ENCODE measurements around the gene KLHDC10. TPM values are rescaled to one million over a fixed set of nuclear protein-coding genes. Genes with fewer than 3 reads are reported as not detected.

Gene KLHDC10
- total and polyA plus RNA-seq, 2 of the 13 experiments (the other 11 are each of a cell fraction or from before 2014, with no cell fraction given), result 11.9 to 21.6 TPM

DNA sequence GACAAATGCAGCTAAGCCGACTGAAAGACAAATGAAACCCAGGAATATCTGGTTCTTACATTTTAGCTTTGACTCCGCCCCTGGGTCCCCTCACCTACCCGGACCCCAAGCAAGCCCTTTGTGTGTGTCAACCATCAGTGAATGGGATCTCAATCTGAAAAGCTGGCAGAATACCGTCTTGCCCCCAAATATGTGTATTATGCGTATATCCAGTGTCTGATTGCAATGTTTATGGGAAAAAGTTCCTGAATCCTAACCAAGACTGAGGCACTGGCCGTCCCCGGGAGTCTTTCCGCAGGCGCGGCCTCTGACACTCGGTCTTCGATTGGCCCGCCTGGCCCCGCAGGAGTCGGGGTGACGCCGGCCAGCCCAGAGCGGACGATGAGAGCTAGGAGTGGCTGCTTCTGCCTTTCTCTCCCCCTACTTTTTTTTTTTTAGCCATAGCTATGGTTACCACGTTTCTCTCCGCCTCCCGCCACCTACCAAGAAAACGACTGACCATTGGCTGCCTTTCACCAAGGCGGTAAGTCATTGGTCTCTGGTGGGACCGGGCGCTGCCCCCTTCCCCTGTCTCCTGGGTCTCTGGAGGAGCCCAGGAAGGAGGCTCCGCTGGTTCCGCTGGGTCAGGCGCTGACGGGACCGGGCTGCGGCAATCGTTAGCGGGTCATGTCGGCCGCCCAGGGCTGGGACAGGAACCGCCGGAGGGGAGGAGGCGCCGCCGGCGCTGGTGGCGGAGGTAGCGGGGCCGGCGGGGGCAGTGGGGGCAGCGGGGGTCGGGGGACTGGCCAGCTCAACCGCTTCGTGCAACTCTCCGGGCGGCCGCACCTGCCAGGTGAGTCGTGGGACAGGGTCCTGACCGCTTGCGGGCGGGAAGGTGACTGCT lies at the start of gene KLHDC10 (continued):
- TF ChIP-seq, protein P1, sequence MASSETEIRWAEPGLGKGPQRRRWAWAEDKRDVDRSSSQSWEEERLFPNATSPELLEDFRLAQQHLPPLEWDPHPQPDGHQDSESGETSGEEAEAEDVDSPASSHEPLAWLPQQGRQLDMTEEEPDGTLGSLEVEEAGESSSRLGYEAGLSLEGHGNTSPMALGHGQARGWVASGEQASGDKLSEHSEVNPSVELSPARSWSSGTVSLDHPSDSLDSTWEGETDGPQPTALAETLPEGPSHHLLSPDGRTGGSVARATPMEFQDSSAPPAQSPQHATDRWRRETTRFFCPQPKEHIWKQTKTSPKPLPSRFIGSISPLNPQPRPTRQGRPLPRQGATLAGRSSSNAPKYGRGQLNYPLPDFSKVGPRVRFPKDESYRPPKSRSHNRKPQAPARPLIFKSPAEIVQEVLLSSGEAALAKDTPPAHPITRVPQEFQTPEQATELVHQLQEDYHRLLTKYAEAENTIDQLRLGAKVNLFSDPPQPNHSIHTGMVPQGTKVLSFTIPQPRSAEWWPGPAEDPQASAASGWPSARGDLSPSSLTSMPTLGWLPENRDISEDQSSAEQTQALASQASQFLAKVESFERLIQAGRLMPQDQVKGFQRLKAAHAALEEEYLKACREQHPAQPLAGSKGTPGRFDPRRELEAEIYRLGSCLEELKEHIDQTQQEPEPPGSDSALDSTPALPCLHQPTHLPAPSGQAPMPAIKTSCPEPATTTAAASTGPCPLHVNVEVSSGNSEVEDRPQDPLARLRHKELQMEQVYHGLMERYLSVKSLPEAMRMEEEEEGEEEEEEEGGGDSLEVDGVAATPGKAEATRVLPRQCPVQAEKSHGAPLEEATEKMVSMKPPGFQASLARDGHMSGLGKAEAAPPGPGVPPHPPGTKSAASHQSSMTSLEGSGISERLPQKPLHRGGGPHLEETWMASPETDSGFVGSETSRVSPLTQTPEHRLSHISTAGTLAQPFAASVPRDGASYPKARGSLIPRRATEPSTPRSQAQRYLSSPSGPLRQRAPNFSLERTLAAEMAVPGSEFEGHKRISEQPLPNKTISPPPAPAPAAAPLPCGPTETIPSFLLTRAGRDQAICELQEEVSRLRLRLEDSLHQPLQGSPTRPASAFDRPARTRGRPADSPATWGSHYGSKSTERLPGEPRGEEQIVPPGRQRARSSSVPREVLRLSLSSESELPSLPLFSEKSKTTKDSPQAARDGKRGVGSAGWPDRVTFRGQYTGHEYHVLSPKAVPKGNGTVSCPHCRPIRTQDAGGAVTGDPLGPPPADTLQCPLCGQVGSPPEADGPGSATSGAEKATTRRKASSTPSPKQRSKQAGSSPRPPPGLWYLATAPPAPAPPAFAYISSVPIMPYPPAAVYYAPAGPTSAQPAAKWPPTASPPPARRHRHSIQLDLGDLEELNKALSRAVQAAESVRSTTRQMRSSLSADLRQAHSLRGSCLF (CRISPR knock-in tag; IDR thresholded peaks at IDR 0.05; ENCODE audit: borderline replicate concordance), result no peak
- TF ChIP-seq, protein P2, sequence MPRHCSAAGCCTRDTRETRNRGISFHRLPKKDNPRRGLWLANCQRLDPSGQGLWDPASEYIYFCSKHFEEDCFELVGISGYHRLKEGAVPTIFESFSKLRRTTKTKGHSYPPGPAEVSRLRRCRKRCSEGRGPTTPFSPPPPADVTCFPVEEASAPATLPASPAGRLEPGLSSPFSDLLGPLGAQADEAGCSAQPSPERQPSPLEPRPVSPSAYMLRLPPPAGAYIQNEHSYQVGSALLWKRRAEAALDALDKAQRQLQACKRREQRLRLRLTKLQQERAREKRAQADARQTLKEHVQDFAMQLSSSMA (CRISPR knock-in tag; IDR thresholded peaks at IDR 0.05), result no peak
- TF ChIP-seq FOSL1 (CRISPR knock-in tag; IDR thresholded peaks at IDR 0.05; ENCODE audit: borderline replicate concordance) (no peak), BHLHE40 (IDR thresholded peaks at IDR 0.05; ENCODE audit: low read length) (no peak; the same call in 1 of the 2 replicates), ZNF546 (CRISPR knock-in tag; conservative IDR thresholded peaks at IDR 0.05) (0 out of 2 replicates have a peak, but pooled peaks have one; percentile 37), AKAP8 (CRISPR knock-in tag; IDR thresholded peaks at IDR 0.05) (no peak), RBAK (CRISPR knock-in tag; IDR thresholded peaks at IDR 0.05) (0 out of 2 replicates have a peak, but pooled peaks have one; percentile 39), ZNF749 (CRISPR knock-in tag; IDR thresholded peaks at IDR 0.05; ENCODE audit: borderline replicate concordance) (no peak)
- TF ChIP-seq, protein P3, sequence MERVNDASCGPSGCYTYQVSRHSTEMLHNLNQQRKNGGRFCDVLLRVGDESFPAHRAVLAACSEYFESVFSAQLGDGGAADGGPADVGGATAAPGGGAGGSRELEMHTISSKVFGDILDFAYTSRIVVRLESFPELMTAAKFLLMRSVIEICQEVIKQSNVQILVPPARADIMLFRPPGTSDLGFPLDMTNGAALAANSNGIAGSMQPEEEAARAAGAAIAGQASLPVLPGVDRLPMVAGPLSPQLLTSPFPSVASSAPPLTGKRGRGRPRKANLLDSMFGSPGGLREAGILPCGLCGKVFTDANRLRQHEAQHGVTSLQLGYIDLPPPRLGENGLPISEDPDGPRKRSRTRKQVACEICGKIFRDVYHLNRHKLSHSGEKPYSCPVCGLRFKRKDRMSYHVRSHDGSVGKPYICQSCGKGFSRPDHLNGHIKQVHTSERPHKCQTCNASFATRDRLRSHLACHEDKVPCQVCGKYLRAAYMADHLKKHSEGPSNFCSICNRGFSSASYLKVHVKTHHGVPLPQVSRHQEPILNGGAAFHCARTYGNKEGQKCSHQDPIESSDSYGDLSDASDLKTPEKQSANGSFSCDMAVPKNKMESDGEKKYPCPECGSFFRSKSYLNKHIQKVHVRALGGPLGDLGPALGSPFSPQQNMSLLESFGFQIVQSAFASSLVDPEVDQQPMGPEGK (CRISPR knock-in tag; IDR thresholded peaks at IDR 0.05), result peak; percentile 55; the same call in 1 of the 2 replicates
- TF ChIP-seq, protein P4, sequence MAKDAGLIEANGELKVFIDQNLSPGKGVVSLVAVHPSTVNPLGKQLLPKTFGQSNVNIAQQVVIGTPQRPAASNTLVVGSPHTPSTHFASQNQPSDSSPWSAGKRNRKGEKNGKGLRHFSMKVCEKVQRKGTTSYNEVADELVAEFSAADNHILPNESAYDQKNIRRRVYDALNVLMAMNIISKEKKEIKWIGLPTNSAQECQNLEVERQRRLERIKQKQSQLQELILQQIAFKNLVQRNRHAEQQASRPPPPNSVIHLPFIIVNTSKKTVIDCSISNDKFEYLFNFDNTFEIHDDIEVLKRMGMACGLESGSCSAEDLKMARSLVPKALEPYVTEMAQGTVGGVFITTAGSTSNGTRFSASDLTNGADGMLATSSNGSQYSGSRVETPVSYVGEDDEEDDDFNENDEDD (CRISPR knock-in tag; IDR thresholded peaks at IDR 0.05; ENCODE audit: borderline replicate concordance), result no peak
- TF ChIP-seq, protein P5, sequence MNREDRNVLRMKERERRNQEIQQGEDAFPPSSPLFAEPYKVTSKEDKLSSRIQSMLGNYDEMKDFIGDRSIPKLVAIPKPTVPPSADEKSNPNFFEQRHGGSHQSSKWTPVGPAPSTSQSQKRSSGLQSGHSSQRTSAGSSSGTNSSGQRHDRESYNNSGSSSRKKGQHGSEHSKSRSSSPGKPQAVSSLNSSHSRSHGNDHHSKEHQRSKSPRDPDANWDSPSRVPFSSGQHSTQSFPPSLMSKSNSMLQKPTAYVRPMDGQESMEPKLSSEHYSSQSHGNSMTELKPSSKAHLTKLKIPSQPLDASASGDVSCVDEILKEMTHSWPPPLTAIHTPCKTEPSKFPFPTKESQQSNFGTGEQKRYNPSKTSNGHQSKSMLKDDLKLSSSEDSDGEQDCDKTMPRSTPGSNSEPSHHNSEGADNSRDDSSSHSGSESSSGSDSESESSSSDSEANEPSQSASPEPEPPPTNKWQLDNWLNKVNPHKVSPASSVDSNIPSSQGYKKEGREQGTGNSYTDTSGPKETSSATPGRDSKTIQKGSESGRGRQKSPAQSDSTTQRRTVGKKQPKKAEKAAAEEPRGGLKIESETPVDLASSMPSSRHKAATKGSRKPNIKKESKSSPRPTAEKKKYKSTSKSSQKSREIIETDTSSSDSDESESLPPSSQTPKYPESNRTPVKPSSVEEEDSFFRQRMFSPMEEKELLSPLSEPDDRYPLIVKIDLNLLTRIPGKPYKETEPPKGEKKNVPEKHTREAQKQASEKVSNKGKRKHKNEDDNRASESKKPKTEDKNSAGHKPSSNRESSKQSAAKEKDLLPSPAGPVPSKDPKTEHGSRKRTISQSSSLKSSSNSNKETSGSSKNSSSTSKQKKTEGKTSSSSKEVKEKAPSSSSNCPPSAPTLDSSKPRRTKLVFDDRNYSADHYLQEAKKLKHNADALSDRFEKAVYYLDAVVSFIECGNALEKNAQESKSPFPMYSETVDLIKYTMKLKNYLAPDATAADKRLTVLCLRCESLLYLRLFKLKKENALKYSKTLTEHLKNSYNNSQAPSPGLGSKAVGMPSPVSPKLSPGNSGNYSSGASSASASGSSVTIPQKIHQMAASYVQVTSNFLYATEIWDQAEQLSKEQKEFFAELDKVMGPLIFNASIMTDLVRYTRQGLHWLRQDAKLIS (CRISPR knock-in tag; IDR thresholded peaks at IDR 0.05), result no peak
- TF ChIP-seq, protein P6, sequence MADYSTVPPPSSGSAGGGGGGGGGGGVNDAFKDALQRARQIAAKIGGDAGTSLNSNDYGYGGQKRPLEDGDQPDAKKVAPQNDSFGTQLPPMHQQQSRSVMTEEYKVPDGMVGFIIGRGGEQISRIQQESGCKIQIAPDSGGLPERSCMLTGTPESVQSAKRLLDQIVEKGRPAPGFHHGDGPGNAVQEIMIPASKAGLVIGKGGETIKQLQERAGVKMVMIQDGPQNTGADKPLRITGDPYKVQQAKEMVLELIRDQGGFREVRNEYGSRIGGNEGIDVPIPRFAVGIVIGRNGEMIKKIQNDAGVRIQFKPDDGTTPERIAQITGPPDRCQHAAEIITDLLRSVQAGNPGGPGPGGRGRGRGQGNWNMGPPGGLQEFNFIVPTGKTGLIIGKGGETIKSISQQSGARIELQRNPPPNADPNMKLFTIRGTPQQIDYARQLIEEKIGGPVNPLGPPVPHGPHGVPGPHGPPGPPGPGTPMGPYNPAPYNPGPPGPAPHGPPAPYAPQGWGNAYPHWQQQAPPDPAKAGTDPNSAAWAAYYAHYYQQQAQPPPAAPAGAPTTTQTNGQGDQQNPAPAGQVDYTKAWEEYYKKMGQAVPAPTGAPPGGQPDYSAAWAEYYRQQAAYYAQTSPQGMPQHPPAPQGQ (CRISPR knock-in tag; IDR thresholded peaks at IDR 0.05; ENCODE audit: borderline replicate concordance), result no peak
